DOHH2 (cell line): ENCODE results near the gene SAA1.
"Not testable (repeated sequence)": the region's sequence is repeated elsewhere in the genome, so short reads cannot be mapped to it uniquely, and the experiment has no call there.

ENCODE experiments used
- H3F3A ChIP-seq: fragments of 200-600 bp; sonication (generic), shearing (Covaris generic); 2 replicates; pipeline ENCODE4 v1.6.0; 2016; ENCODE audit warnings: antibody characterized with exemption, mild to moderate bottlenecking; ENCODE audit not compliant: control insufficient read depth, insufficient read depth
- H3K27ac ChIP-seq: fragments of 200-600 bp; sonication (generic); 2 replicates; pipeline ENCODE4 v1.5.1; 2014; ENCODE audit warnings: low read depth, mild to moderate bottlenecking, low read length, moderate library complexity
- H3K27me3 ChIP-seq: fragments of 200-600 bp; sonication (generic); 2 replicates; pipeline ENCODE4 v1.6.1; 2014; ENCODE audit warnings: mild to moderate bottlenecking, low read length, mixed read lengths; ENCODE audit not compliant: control insufficient read depth
- H3K36me3 ChIP-seq: fragments of 200-600 bp; sonication (generic); 2 replicates; pipeline ENCODE4 v1.6.1; 2014; ENCODE audit warnings: mild to moderate bottlenecking, low read length, moderate library complexity, mixed read lengths; ENCODE audit not compliant: control insufficient read depth
- H3K4me1 ChIP-seq: fragments of 200-600 bp; sonication (generic); 2 replicates; pipeline ENCODE4 v1.6.1; 2014; ENCODE audit warnings: mild to moderate bottlenecking, low read length, mixed read lengths; ENCODE audit not compliant: control insufficient read depth
- H3K4me2 ChIP-seq: fragments of 200-600 bp; sonication (generic); 2 replicates; pipeline ENCODE4 v1.6.0; 2014; ENCODE audit warnings: mild to moderate bottlenecking, low read length, moderate library complexity
- H3K4me3 ChIP-seq: fragments of 200-600 bp; sonication (generic); 2 replicates; pipeline ENCODE4 v1.5.1; 2014; ENCODE audit warnings: mild to moderate bottlenecking, low read length, mixed read lengths
- H3K79me2 ChIP-seq: fragments of 200-600 bp; sonication (generic); 2 replicates; pipeline ENCODE4 v1.6.1; 2014; ENCODE audit warnings: mild to moderate bottlenecking, low read length, mixed read lengths; ENCODE audit not compliant: control insufficient read depth
- H3K9me2 ChIP-seq: fragments of 200-600 bp; sonication (generic); replicated peaks from 2 replicates; pipeline ENCODE4 v1.6.1; 2014; ENCODE audit warnings: mild to moderate bottlenecking, low read length, mixed read lengths; ENCODE audit not compliant: control insufficient read depth
- H3K9me3 ChIP-seq: fragments of 200-600 bp; sonication (generic); 2 replicates; pipeline ENCODE4 v1.6.1; 2014; ENCODE audit warnings: antibody characterized with exemption, low read length, mixed read lengths; ENCODE audit not compliant: control insufficient read depth, insufficient read depth
- H4K20me1 ChIP-seq: fragments of 200-600 bp; sonication (generic); 2 replicates; pipeline ENCODE4 v1.6.0; 2014; ENCODE audit warnings: low read depth, mild to moderate bottlenecking, antibody characterized with exemption, low read length, moderate library complexity; ENCODE audit not compliant: control insufficient read depth, insufficient read depth
- CTCF ChIP-seq: fragments of 200-600 bp; sonication (generic); IDR thresholded peaks from one replicate; pipeline ENCODE4 v1.5.1; 2014; ENCODE audit warnings: antibody characterized with exemption, mild to moderate bottlenecking, low read depth, low read length; ENCODE audit not compliant: poor library complexity, severe bottlenecking
- EZH2phosphoT487 ChIP-seq: fragments of 200-600 bp; sonication (generic); IDR thresholded peaks from 2 replicates; pipeline ENCODE4 v1.6.1; 2017; ENCODE audit warnings: borderline replicate concordance, mild to moderate bottlenecking, antibody characterized with exemption, low read length, moderate library complexity, mixed read lengths

Gene SAA1

GRCh38 chr11:18239655-18240054, 26.4 kb upstream of the SAA1 start:
- 0 out of 2 replicates have a peak, but pooled peaks cover 2% of the 10 kb centered on the region for H3K4me1 ChIP-seq
- H3K36me3 ChIP-seq, result no peaks in the 10 kb centered on the region
- H3K79me2 ChIP-seq, result no peaks in the 10 kb centered on the region
- no peak overlapping the region for H3K4me3 ChIP-seq
- no peaks in the 10 kb centered on the region for H3F3A ChIP-seq
- no peak overlapping the region for H3K27ac ChIP-seq
- H4K20me1 ChIP-seq, result no peaks in the 10 kb centered on the region
- no peaks in the 10 kb centered on the region for H3K9me2 ChIP-seq
- H3K9me3 ChIP-seq, result no peaks in the 10 kb centered on the region
- no peak overlapping the region for H3K4me2 ChIP-seq
- H3K27me3 ChIP-seq, result peaks cover 25% of the 10 kb centered on the region
- TF ChIP-seq EZH2phosphoT487 (no peak), CTCF (no peak)

GRCh38 chr11:18243783-18244362, 22.2 kb upstream of the SAA1 start:
- TF ChIP-seq CTCF (peak; percentile 87), EZH2phosphoT487 (no peak)
- Histone ChIP-seq H3K4me1 (0 out of 2 replicates have a peak, but pooled peaks cover 2% of the 10 kb centered on the region), H3K9me2 (no peaks in the 10 kb centered on the region), H3F3A (no peaks in the 10 kb centered on the region), H3K36me3 (no peaks in the 10 kb centered on the region), H3K4me3 (no peak overlapping the region), H4K20me1 (no peaks in the 10 kb centered on the region), H3K27me3 (peaks cover 5% of the 10 kb centered on the region), H3K79me2 (no peaks in the 10 kb centered on the region), H3K27ac (no peak overlapping the region), H3K4me2 (no peak overlapping the region), H3K9me3 (no peaks in the 10 kb centered on the region)

GRCh38 chr11:18245396-18245795, 20.7 kb upstream of the SAA1 start:
- Histone ChIP-seq H4K20me1 (no peaks in the 10 kb centered on the region), H3K27me3 (0 out of 2 replicates have a peak, but pooled peaks cover 2% of the 10 kb centered on the region), H3K4me3 (no peak overlapping the region), H3K36me3 (no peaks in the 10 kb centered on the region), H3K9me2 (no peaks in the 10 kb centered on the region), H3K9me3 (no peaks in the 10 kb centered on the region), H3K4me2 (no peak overlapping the region), H3K27ac (no peak overlapping the region), H3K4me1 (0 out of 2 replicates have a peak, but pooled peaks cover 2% of the 10 kb centered on the region), H3F3A (no peaks in the 10 kb centered on the region), H3K79me2 (no peaks in the 10 kb centered on the region)
- TF ChIP-seq EZH2phosphoT487, result no peak
- TF ChIP-seq CTCF, result no peak

- not testable (repeated sequence) for H3K4me2 ChIP-seq, H3K27ac ChIP-seq, H3F3A ChIP-seq, H3K27me3 ChIP-seq, H3K9me3 ChIP-seq, H3K4me1 ChIP-seq, H3K36me3 ChIP-seq, H3K9me2 ChIP-seq, H3K4me3 ChIP-seq, H3K79me2 ChIP-seq, H4K20me1 ChIP-seq
These were observed 19.5 kb upstream of the SAA1 start for GRCh38 chr11:18246379-18247190.

GRCh38 chr11:18247191-18247581, 18.9 kb upstream of the SAA1 start:
- not testable (repeated sequence) for H4K20me1 ChIP-seq, H3K4me3 ChIP-seq, H3K9me3 ChIP-seq, H3K36me3 ChIP-seq, H3K27me3 ChIP-seq, H3K4me2 ChIP-seq, H3K4me1 ChIP-seq, H3K79me2 ChIP-seq, H3K27ac ChIP-seq, H3K9me2 ChIP-seq, H3F3A ChIP-seq
